ENCODE data around the gene IQCH. TPM values are rescaled to one million over a fixed set of nuclear protein-coding genes. Genes with fewer than 3 reads are reported as not detected.

The IQCH gene
- total and polyA plus RNA-seq, 2 of the 4 experiments (the other 2 are of a cell fraction), result 0.60 to 2.5 TPM

GRCh38 chr15:67311731-67312130 lies 57.1 kb downstream of the IQCH start:
- Histone ChIP-seq H3K79me1 (ENCODE audit: low read depth in 1 of 2, low read length in 2 of 2) (no peaks in the 10 kb centered on the region; a peak in 1 of 4 replicates), H4K5ac (ENCODE audit: low read depth, low read length) (no peak overlapping the region), H2BK15ac (ENCODE audit: low read depth, low read length) (no peak overlapping the region), H3K36me3 (ENCODE audit: control insufficient read depth, insufficient read depth, low read length) (no peaks in the 10 kb centered on the region), H3K27me3 (ENCODE audit: control insufficient read depth, insufficient read depth, low read length) (peaks cover 14% of the 10 kb centered on the region), H3K23ac (ENCODE audit: low read depth, low read length) (no peak overlapping the region), H3K4me3 (ENCODE audit: insufficient read depth, low read depth, low read length) (no peak overlapping the region), H4K20me1 (ENCODE audit: insufficient read depth, low read length) (no peaks in the 10 kb centered on the region), H3K18ac (ENCODE audit: low read depth, low read length) (no peak overlapping the region), H2AK9ac (replicated peaks; ENCODE audit: low read depth, low read length, poor library complexity) (no peak overlapping the region), H3K4me2 (ENCODE audit: low read depth, low read length) (no peak overlapping the region), H2BK20ac (ENCODE audit: low read depth, low read length) (no peak overlapping the region), H2BK120ac (ENCODE audit: low read depth, low read length) (no peak overlapping the region), H3K9me3 (ENCODE audit: control insufficient read depth, insufficient read depth, low read length) (no peaks in the 10 kb centered on the region), H4K91ac (ENCODE audit: insufficient read depth, low read depth, low read length) (no peak overlapping the region), H2AK5ac (ENCODE audit: low read depth, low read length) (no peak overlapping the region), H2AFZ (replicated peaks; ENCODE audit: low read length, poor library complexity) (no peak overlapping the region), H2BK5ac (ENCODE audit: low read depth, low read length, poor library complexity, severe bottlenecking) (no peak overlapping the region), H3K9ac (ENCODE audit: low read depth, low read length) (no peak overlapping the region), H3K4ac (ENCODE audit: low read depth, low read length) (no peak overlapping the region), H3K27ac (ENCODE audit: insufficient read depth, low read length) (no peak overlapping the region), H3K56ac (ENCODE audit: extremely low read depth, insufficient read depth, low read length) (no peak overlapping the region), H4K8ac (ENCODE audit: low read depth in 2 of 2, low read length in 2 of 2) (no peak overlapping the region), H3K9me1 (ENCODE audit: insufficient read depth, low read length) (peaks cover 2% of the 10 kb centered on the region; the same call in 1 of the 2 replicates), H3K4me1 (ENCODE audit: control insufficient read depth, insufficient read depth, low read length) (peaks cover 2% of the 10 kb centered on the region; the same call in 1 of the 2 replicates), H3K14ac (replicated peaks; ENCODE audit: low read depth, low read length) (no peak overlapping the region)
- no CpG with 5 or more reads among the region's 1 CpG for WGBS, 2 experiments (ENCODE audit: extremely low coverage in 2 of 2, insufficient read length in 1 of 2)
- dilution Hi-C loops (cut with HindIII; ENCODE audit: low sequenced_read_pairs, unreplicated experiment), result no loop called here
- TF ChIP-seq CHD1 (IDR thresholded peaks at IDR 0.05; ENCODE audit: low read depth, low read length), result no peak
- no peak for TF ChIP-seq ELK1 (IDR thresholded peaks at IDR 0.05; ENCODE audit: borderline replicate concordance, low read depth, low read length)
- CTCF ChIA-PET, result no interaction called here
- intact Hi-C loops (cut with micrococcal nuclease), result loop anchor here (5.0 kb wide), 1 partner anchor 36 kb away; no protein-coding TSS in a partner anchor
- DNase-seq (no peak), ATAC-seq (ENCODE audit: low read depth) (no peak)
- no TSS peak for BruUV-seq (replicated peaks)
- in situ Hi-C loops (cut with MboI; ENCODE audit: low sequenced_read_pairs), result no loop called here
- POLR2A ChIA-PET (ENCODE audit: unreplicated experiment), result no interaction called here
